NCI-H345 treated with DMSO at 0.1 percent for 48 hours (cell line): ENCODE results near the gene KRTAP5-6.
"Not testable (repeated sequence)": the region's sequence is repeated elsewhere in the genome, so short reads cannot be mapped to it uniquely, and the experiment has no call there.

Source experiments
- DNase-seq: peaks from one replicate; lab custom pipeline; 2025; ENCODE audit not compliant: unreplicated experiment; lab: John Stamatoyannopoulos, UW

The KRTAP5-6 gene

DNA sequence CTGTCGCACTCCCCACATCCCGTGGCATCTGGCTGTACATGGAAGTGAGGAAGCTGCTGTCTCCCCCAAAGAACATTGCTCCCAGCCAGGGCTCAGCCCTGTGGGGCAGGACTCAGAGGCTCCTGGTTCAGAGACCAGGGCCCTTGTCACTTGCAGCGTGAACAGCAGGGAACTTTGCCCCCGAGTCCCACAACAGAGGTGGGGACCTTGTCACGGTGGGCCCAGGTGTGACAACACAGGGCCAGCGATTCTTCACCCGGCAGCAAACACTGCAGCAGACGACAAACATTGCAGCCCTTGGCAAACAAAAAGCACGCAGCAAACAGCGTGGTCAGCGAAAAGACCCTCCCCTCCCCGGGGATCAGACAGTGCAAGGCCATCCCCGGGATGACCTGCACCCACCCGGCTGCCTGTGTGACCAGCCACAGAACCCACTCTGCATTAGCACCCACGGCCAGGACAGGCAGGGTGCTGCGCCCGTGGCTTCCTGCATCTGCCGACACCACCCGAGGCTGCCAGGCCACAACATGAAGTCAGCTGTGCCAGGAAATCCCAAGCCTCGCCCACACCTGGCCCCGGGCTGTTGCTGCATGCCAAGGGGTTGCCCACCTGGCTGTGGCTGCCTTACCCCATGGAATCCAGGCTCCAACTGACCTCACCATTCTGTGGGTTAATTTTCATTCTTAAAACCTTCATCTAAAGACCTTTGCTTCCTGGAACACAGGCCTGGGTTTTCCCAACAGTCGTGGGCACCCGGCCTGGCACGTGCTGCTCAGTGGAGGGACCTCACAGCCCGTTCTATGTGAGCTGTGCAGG is 35.3 kb upstream of the KRTAP5-6 start:
- DNase-seq: not testable (repeated sequence)

DNA sequence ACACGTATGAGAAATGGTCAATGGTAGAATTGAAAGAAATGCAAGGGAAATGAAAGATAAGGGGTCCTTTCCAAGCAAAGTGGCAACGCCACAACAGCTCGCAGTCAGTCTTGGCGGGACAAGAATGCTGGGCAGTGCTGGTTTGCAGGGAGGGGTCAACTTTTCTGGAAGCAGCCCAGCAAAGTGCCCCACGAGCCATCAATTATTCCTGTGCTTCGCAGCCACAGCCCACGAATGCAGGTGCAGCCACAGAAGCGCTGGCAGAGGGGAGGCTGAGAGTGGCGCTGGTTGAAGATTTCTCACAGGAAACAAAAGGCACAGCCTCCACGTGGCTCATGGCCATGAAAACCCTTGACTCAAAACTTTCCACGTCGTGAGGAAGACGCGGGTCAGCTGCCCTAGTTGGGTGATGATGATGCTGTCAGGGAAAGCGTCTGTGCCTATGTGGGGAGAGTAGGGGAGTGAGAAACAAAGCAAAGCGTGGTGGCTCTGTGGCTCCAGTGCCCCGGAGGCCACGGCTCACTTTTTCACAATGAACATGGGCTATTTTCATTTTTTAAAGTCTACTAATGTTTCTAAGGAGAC is 34.2 kb upstream of the KRTAP5-6 start:
- DNase-seq: not testable (repeated sequence)

DNA sequence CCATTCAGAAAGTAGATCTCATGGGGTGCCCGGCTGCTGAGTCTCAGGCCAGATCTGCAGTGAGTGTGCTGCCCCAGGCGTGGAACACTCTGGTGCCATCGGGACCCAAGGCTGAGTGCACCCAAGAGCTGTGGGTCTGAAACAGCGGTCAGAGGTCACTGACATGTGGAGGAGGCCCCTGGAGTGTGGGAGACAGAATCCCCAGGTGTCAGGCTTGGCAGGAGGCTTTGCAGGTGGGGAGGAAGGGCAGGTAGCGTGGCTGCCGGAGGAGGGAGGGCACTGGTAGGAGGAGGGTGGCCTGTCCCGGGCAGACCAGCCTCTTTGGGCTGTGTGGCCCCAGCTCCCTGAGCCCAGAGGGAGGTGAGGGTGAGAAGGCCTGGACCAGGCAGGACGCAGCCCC is 31.7 kb upstream of the KRTAP5-6 start:
- no peak for DNase-seq

DNA sequence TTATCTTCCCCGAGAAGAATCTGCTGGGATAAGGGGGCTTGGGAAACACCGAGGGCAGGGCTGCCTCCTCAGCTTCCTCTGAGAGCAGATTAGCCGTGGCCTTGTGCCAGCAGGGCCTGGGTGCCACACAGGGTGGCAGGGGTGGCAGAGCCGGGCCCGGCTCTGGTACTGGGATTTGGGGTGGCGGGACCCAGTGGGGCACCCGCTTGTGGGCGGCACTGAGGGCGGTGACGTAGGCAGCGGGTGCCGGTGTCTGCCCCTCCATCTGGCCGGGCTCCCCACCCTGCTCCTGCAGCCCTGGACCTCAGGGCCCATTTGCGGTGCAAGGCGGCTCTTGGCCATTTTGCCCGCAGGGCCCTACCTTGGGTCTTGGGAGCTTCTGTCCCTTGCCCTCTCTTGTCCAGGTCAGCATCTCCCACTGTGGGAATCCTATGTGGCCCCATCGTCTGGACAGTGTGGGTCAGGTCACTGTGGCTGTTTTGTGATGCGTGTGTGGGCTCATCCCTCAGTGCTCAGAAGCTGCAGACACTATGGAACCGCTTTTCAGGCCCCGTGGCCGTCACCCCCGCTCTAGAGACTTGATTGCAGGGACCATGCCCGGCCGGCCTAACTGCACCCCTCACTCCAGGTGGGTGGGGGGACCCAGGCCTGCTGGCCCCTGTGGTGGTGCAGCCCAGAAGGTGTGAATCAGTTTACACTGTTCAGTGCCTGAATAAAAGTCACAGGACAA is 29.7 kb upstream of the KRTAP5-6 start:
- DNase-seq: no peak

DNA sequence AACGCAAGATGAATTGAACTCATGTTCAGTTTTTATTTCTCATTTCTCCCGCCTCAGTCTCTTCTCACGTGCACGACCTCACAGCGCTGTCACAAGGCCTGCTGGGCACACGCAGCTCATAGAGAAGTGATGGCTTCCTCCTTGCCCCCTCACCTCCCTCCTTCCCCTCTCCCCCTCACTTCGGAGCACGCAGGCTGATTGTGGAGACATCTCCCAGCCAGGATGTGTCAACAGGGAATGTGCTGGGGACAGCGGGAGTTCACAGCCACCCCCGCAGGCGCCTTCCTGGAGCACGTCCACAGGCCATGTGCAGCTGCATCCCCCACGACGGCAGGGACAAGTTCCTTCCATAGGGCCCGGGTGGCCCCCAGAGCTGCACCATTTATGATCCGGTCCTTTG is 29.1 kb upstream of the KRTAP5-6 start:
- no peak for DNase-seq

DNA sequence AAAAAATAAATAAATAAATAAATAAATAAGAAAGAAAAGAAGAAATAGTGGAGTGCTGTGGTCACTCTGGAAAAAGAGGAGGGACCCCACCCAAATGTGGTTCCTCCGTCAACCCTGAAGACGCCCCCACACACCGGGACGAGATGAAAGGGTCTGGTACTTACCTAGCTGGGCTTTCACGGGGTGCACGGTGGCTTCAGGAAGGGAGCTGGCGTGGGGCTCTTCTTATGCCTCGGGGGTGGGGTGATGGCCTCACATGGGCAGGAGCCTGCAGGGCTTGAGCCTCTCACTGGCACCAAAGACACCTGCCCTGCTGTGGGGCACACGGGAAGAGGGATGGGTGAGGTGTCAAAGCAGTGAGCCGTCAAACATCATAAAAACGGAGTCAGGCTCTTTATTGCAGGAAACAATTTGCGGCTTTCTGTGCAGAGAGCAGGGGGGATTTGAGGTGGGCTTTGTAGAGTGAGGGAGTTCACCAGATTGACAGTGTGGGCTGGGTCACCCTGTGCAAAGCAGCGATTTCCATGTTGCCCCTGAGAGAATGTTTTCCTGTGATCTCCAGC is 28.0 kb upstream of the KRTAP5-6 start:
- no peak for DNase-seq

DNA sequence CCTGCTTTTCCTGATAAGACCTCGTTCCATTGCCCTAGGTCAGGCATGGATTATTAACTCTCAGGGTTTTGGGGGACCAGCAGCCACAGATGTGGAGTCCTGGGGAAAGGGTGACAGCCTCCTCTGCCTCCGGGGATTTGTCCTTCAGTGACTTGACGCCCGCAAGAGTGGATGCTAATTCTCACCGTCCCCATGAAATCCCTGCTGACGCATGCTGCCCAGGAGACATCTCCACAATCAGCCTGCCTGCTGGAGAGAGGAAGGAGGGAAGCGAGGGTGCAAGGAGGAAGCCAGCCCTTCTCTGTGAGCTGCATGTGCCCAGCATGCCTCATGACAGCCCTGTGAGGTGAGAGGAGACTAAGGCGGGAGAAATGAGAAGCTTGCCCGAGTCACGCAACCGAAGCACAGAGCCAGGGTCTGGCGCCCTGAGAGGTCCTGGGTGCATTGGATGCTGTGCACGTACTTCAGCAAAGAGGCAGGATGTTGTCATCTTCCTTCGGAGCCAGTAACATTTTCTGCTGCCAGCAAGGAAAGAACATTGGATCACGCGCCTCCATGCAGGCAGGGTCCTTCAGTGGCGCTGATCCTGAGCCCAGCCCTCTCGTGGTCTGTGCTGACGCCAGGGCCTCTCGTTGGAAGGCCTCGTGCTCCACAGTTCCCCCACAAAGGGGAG is 27.3 kb upstream of the KRTAP5-6 start:
- no peak for DNase-seq

DNA sequence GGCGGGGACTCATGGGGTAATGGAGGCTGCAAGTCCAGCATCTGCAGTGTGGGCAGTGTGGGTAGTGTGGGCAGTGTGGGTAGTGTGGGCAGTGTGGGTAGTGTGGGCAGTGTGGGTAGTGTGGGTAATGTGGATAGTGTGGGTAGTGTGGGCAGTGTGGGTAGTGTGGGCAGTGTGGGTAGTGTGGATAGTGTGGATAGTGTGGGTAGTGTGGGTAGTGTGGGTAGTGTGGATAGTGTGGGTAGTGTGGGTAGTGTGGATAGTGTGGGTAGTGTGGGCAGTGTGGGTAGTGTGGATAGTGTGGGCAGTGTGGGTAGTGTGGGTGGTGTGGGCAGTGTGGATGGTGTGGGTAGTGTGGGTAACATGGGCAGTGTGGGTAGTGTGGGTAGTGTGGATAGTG is 26.5 kb upstream of the KRTAP5-6 start:
- not testable (repeated sequence) for DNase-seq

DNA sequence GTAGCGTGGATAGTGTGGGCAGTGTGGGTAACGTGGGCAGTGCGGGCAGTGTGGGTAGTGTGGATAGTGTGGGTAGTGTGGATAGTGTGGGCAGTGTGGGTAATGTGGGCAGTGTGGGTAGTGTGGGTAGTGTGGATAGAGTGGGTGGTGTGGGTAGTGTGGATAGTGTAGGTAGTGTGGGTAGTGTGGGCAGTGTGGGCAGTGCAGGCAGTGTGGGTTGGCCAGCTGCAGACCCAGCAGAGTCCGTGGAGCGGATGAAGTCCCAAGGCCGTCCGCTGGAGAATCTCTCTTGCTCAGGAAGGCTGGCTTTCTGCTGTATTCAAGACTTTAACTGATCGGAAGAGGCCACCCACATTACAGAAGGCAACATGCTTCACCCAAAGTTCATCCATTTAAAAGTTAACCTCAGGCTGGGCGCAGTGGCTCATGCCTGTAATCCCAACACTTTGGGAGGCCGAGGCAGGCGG is 26.1 kb upstream of the KRTAP5-6 start:
- no peak for DNase-seq

DNA sequence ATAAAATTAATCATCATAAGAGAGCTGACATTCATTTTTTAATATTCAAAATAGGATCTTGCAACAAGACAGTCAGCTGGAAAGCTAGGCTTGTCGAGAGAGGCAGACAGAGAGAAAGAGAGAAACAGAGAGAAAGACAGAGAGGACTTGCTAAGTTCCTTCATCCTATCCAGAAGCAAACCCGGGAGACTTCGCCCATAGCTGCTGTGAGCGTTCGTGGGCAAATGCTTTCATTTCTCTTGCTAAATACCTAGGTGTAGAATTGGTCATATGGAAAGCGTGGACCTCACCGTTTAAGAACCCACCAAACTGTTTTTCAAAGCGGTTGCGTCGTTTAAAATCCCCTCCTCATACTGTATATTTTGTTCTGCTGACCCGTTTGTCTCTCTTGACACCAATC is 25.3 kb upstream of the KRTAP5-6 start:
- DNase-seq: no peak

DNA sequence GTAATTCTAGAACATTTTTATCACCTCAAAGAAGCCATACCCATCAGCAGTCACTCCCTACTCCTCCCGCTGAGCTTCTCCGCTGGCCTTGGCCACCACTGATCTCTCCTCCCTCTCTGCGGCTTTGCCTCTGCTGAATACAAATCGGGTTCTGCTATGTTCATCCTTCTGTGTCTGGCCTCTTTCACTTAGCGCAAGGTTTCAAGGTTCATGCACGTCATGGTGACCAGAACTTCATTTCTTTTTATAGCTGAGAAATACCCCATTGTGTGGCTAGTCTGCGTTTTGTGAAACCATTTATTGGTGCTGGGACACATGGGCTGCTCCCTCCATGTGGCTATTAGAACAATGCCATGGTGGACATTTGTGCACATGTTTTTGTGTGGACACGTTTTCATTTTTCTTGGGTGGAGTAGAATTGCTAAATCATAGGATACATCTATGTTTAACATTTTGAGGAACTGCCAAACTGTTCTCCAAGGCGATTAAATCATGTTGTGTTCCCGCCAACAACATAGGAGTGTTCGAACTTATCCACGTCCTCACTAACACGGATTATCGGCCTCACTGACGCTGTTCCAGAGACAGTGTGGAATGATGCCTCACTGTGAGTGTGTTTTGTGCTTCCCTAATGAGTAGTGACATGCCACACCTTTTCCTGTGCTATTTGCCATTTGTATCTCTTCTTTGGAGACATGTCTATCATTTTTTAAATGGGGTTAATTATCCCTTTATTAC is 24.2 kb upstream of the KRTAP5-6 start:
- no peak for DNase-seq

DNA sequence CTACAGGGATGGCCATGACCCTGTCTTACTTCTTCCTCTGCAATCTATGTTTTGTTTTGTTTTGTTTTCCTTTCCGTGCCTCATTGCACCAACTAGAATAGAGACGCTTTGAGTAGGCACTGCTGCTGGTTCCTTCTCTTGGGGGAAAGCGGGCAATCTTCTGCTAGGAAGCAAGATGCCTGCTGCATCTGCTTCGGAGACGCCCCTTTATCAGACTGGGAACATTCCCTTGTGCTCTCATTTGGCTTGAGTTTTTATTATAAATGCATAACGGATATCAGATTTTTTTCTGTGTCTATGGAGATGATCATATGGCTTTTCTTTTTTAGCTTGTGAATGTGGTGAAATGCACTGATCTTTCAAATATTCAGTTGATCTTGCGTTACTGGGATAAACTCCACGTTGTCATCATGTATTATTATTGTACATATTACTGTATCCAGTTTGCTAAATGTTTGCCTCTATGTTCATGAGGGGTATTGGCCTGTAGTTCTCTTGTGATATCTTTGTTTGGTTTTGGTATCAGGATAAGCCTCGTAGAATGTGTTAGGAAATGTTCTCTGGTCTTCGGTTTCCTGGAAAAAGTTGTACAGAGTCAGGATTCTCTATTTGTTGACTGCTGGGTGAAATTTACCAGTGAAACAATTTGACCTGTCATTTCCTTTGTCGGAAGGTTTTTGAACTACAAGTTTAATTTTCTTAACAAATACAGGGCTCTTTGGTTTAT is 23.4 kb upstream of the KRTAP5-6 start:
- no peak for DNase-seq

DNA sequence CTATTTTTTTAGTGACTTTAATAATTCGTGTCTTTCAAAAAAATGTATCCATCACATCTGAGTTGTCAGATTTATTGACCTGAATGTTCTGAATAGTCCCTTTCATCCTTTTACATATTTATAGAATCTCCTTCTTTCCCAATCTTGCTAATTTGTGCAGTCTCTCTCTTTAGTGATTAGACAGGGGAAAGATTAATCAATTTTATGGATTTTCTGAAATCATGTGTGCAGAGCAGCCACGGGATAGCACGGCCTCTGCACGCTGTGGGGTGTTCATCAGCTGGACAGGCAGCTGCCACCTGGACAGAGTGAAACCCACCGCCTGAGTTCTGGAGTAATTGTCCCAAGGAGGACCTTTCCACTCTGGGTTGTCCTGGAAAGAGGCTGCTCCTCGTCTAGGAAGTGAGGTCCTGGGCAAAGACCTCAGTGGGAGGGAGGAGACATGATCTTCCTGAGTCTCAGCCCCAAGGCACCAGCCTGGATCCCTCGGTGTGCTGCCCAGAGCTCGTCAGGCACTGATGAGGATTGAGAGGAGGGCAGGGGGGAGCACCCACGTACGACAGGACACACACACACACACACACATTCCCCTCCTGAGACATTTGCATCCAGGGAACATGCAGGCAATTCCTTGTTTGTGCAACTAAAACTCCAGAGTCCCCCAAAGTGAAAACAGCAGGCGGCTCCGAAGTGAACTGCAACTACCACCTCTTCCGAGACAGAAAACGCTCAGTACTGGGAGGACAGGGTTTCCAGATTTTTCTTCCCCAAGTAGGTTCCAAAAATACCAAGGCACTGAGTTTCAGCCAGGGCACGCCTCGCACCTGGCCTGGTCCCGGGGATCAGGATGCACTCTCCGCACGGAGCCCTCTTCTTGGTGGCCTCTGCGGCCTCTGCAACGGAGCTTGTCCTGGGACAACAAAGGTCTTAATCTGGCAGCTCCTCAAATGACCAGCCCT is 22.5 kb upstream of the KRTAP5-6 start:
- DNase-seq: no peak

DNA sequence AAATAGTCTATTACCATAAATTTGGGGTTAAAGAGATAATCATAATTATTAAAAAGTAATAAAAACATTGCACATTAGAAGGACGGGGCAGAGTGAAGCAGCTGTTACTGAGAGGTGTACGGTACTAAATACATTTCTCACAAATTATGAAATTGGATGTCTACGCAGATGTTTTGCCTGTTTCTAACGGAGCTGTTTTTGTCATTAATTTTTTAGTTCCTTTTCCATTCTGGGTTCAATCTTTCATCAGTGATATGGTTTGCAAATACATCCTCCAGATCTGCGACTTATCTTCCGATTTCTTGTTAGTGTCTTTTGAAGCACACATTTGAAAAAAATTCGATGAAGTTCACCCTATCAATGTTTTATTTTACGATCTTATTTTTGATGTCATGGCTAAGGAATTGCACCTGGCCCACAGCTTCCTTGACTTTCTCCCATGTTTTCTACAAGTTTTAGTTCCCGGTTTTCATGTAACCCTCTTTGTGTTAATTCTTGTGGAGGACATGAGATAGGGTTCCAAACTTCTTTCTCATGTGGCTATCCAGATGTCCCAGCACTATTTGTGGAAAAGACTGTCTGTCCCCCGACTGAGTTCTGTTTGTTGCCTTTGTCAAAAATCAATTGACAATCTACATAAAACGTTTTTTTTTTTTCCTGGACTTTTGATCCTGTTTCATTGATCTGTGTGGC is 21.3 kb upstream of the KRTAP5-6 start:
- DNase-seq: no peak

DNA sequence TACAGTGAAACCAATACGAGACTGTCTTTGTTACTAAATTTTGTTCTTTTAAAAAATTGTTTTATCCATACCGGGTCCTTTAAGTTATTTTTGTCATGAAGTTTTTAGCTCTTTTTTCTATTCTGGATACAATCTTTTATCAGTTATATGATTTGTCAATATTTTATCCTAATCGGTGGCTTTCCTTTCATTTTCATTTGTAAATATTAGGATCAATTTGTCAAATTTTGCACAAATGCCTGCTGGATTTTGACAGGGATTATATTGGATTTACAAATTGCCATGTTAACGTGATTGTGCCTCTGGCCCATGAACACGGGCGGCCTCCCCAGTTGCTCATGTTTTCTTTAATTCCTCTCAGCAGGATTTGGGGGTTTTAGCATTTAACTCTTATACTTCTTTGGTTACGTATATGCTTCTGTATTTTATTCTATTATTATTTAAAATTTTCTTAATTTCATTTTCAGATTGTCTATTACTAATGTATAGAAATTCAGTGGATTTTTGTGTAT is 20.7 kb upstream of the KRTAP5-6 start:
- DNase-seq: no peak

DNA sequence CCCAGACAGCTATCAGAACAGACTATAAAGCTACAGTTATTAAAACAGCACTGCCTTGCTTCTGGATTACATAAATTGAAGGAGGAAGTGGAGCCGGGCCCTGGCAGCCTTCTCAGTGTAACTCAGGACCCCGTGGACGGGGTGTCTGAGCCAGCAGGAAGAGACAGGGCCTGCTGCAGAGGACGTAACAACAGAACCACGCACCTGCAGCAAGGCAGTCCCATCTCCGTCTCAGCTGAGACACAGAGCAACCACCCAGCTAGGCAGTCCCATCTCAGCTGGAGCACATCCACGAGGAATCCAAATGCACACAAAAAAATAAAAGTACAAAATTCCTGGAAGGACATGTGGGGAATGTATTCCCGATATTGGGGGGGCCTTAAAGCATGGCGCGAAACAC is 17.1 kb upstream of the KRTAP5-6 start:
- DNase-seq: no peak

DNA sequence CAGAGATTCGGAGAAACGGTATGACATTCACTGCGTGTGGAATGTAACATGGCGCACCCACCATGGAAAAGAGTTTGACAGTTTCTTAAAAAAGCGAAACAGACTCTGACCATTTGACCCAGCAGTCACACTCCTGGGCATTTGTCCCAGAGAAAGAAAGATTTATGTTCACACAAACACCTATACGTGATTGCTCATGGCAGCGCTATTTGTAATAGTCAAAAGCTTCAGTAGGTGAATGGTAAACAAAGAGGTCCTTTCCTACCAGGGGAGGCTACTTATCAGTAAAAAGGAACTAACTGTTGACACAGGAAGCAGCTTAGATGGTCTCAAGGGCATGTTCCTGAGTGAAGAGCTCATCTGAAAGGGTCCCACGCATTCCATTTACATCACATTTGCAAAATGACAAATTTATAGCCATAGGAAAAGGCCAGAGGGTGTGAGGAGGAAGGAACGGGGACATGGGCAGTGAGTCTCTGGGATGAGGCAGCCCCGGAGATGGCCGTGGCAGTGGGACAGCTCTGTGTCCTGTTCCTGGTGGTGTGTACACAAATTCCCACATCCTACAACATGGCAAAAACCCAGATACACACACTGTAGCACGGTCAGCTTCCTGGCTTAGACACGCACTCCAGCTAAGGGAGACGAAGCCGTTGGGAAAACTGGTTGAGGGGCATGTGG is 14.6 kb upstream of the KRTAP5-6 start:
- no peak for DNase-seq
